ENCODE measurements around the gene ABLIM1.

The ABLIM1 gene

DNA sequence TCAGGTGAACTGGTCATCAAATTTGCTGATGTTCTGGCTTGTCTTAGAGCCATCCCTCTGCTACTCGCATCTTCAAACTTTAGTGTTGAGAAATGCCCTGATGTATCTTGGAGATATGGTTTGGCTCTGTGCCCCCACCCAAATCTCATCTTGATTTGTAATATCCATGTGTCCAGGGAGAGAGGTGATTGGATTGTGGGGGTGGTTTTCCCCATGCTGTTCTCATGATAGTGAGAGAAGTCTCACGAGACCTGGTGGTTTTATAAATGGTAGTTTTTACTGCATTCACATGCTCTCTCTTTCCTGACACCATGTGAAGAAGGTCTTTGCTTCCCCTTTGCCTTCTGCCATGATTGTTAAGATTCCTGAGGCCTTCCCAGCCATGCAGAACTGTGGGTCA is 179.8 kb downstream of the ABLIM1 start:
- Histone ChIP-seq H3K79me2 (ENCODE audit: low read length) (no peaks in the 10 kb centered on the region), H4K20me1 (ENCODE audit: insufficient read depth, low read length) (no peaks in the 10 kb centered on the region), H3K27ac (ENCODE audit: low read length) (no peak overlapping the region), H3K9me3 (ENCODE audit: insufficient read depth, low read length) (no peaks in the 10 kb centered on the region), H3K4me3 (ENCODE audit: low read length) (no peak overlapping the region), H3K4me2 (ENCODE audit: low read length) (no peak overlapping the region), H3K9ac (ENCODE audit: low read length) (no peak overlapping the region), H3K27me3 (ENCODE audit: low read depth, low read length) (no peaks in the 10 kb centered on the region), H3K4me1 (ENCODE audit: low read length) (no peaks in the 10 kb centered on the region), H3K36me3 (replicated peaks; ENCODE audit: low read depth, low read length) (no peaks in the 10 kb centered on the region), H2AFZ (ENCODE audit: low read depth, low read length) (no peak overlapping the region)
- no peak for TF ChIP-seq EZH2phosphoT487 (IDR thresholded peaks at IDR 0.05; ENCODE audit: low read depth)
- TF ChIP-seq, protein P1, sequence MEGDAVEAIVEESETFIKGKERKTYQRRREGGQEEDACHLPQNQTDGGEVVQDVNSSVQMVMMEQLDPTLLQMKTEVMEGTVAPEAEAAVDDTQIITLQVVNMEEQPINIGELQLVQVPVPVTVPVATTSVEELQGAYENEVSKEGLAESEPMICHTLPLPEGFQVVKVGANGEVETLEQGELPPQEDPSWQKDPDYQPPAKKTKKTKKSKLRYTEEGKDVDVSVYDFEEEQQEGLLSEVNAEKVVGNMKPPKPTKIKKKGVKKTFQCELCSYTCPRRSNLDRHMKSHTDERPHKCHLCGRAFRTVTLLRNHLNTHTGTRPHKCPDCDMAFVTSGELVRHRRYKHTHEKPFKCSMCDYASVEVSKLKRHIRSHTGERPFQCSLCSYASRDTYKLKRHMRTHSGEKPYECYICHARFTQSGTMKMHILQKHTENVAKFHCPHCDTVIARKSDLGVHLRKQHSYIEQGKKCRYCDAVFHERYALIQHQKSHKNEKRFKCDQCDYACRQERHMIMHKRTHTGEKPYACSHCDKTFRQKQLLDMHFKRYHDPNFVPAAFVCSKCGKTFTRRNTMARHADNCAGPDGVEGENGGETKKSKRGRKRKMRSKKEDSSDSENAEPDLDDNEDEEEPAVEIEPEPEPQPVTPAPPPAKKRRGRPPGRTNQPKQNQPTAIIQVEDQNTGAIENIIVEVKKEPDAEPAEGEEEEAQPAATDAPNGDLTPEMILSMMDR (IDR thresholded peaks at IDR 0.05; ENCODE audit: low read depth, low read length): no peak

DNA sequence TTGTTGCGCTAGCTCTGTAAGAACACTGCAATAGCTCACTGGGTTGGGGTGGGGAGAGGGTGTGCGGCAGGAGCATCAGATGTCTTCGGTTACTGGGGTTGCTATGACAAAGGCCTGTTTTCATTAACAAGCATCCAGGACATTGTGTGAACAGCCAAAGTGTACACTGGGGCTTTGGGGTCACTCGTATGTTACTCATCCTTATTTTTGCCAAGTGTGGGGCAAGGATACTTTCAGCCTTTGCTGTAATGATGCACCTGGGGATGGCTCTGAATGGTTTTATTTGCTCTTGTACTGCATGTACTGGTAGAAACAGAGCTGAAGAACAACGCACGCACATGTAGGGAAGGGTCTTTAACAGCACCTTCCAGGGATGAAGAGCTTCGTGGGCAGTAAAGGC is 180.8 kb downstream of the ABLIM1 start:
- H4K20me1 ChIP-seq (ENCODE audit: insufficient read depth, low read length): no peaks in the 10 kb centered on the region
- H3K9me3 ChIP-seq (ENCODE audit: insufficient read depth, low read length): no peaks in the 10 kb centered on the region
- H3K27me3 ChIP-seq (ENCODE audit: low read depth, low read length): no peaks in the 10 kb centered on the region
- no peaks in the 10 kb centered on the region for H3K4me1 ChIP-seq (ENCODE audit: low read length)
- no peaks in the 10 kb centered on the region for H3K36me3 ChIP-seq (replicated peaks; ENCODE audit: low read depth, low read length)
- TF ChIP-seq, protein P1 (IDR thresholded peaks at IDR 0.05; ENCODE audit: low read depth, low read length): no peak
- TF ChIP-seq EZH2phosphoT487 (IDR thresholded peaks at IDR 0.05; ENCODE audit: low read depth): no peak
- no peaks in the 10 kb centered on the region for H3K79me2 ChIP-seq (ENCODE audit: low read length)
- H3K4me3 ChIP-seq (ENCODE audit: low read length): no peak overlapping the region
- no peak overlapping the region for H2AFZ ChIP-seq (ENCODE audit: low read depth, low read length)
- H3K4me2 ChIP-seq (ENCODE audit: low read length): no peak overlapping the region
- H3K27ac ChIP-seq (ENCODE audit: low read length): no peak overlapping the region
- no peak overlapping the region for H3K9ac ChIP-seq (ENCODE audit: low read length)

DNA sequence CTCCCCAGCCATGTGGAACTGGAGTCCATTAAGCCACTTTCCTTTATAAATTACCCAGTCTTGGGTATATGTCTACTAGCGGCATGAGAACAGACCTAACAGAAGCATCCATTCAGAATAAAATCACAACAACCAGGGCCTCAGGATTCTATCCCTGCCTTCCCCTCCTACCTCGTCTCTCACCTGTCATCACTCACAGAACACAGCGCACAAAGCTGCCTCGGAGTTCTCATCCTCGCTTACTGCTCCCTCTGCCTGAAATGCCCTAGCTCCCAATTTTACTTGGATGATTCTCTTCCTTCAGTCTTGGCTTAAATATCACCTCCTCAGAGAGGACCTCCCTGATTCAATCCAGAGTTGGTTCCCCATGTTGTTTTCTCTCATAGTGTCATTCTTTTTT is 183.1 kb downstream of the ABLIM1 start:
- Histone ChIP-seq H3K79me2 (ENCODE audit: low read length) (no peaks in the 10 kb centered on the region), H3K9me3 (ENCODE audit: insufficient read depth, low read length) (no peaks in the 10 kb centered on the region), H3K36me3 (replicated peaks; ENCODE audit: low read depth, low read length) (no peaks in the 10 kb centered on the region), H3K4me2 (ENCODE audit: low read length) (no peak overlapping the region), H4K20me1 (ENCODE audit: insufficient read depth, low read length) (no peaks in the 10 kb centered on the region), H3K27ac (ENCODE audit: low read length) (no peak overlapping the region), H3K27me3 (ENCODE audit: low read depth, low read length) (no peaks in the 10 kb centered on the region), H3K4me1 (ENCODE audit: low read length) (peaks cover 3% of the 10 kb centered on the region; the same call in 1 of the 2 replicates), H3K4me3 (ENCODE audit: low read length) (no peak overlapping the region), H3K9ac (ENCODE audit: low read length) (no peak overlapping the region), H2AFZ (ENCODE audit: low read depth, low read length) (no peak overlapping the region)
- TF ChIP-seq, protein P1 (IDR thresholded peaks at IDR 0.05; ENCODE audit: low read depth, low read length): no peak
- no peak for TF ChIP-seq EZH2phosphoT487 (IDR thresholded peaks at IDR 0.05; ENCODE audit: low read depth)

DNA sequence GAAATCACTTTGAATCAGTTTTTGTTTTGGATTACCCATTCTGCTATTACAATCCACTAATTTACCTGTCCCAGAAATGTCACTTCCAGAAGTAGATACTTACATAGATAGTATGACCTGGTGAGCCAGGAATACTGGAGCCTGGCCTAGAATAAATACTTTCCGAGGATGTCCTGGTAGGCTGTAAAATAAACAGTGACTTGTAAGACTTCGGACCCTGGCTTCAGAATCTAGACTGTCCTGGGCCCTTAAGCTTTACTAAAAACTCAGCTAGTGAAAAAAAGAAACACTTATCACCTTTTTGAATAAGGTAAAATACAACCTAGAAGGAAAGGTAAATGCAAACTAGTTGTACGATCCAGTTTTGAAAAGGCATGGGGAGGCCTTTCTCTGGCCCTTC is 184.3 kb downstream of the ABLIM1 start:
- H3K36me3 ChIP-seq (replicated peaks; ENCODE audit: low read depth, low read length): no peaks in the 10 kb centered on the region
- no peak overlapping the region for H2AFZ ChIP-seq (ENCODE audit: low read depth, low read length)
- no peak overlapping the region for H3K4me3 ChIP-seq (ENCODE audit: low read length)
- H3K27ac ChIP-seq (ENCODE audit: low read length): no peak overlapping the region
- TF ChIP-seq, protein P1 (IDR thresholded peaks at IDR 0.05; ENCODE audit: low read depth, low read length): no peak
- no peak for TF ChIP-seq EZH2phosphoT487 (IDR thresholded peaks at IDR 0.05; ENCODE audit: low read depth)
- H3K27me3 ChIP-seq (ENCODE audit: low read depth, low read length): no peaks in the 10 kb centered on the region
- no peaks in the 10 kb centered on the region for H4K20me1 ChIP-seq (ENCODE audit: insufficient read depth, low read length)
- no peak overlapping the region for H3K4me2 ChIP-seq (ENCODE audit: low read length)
- peaks cover 3% of the 10 kb centered on the region; the same call in 1 of the 2 replicates for H3K4me1 ChIP-seq (ENCODE audit: low read length)
- no peak overlapping the region for H3K9ac ChIP-seq (ENCODE audit: low read length)
- no peaks in the 10 kb centered on the region for H3K79me2 ChIP-seq (ENCODE audit: low read length)
- H3K9me3 ChIP-seq (ENCODE audit: insufficient read depth, low read length): no peaks in the 10 kb centered on the region
